CD1c-positive myeloid dendritic cell (primary cell): ENCODE data around the gene LCAT.

Experiments
- DNase-seq: peaks from one replicate; pipeline ENCODE4 v3.0.0-alpha.2; 2016; ENCODE audit errors: extremely low spot score

The LCAT gene

GRCh38 chr16:67909056-67909742 lies 34.7 kb downstream of the LCAT start:
- DNase-seq = no peak

GRCh38 chr16:67907397-67908180 lies 36.3 kb downstream of the LCAT start:
- DNase-seq = no peak

GRCh38 chr16:67902831-67903230 lies 41.1 kb downstream of the LCAT start:
- no peak for DNase-seq

GRCh38 chr16:67901734-67902133 lies 42.2 kb downstream of the LCAT start:
- no peak for DNase-seq

- DNase-seq = no peak
These were observed 46.7 kb downstream of the LCAT start for GRCh38 chr16:67897231-67897630.

GRCh38 chr16:67893743-67894399 lies 50.0 kb downstream of the LCAT start:
- DNase-seq = no peak

- peak; percentile 98 for DNase-seq
These were observed 50.8 kb downstream of the LCAT start, which contains the start of gene PSKH1 for GRCh38 chr16:67892899-67893742. TSS of gene PSKH1 (plus strand) at chr16:67893254. CDS start at chr16:67908750, 15,496 bp downstream.

GRCh38 chr16:67892375-67892774 lies 51.5 kb downstream of the LCAT start:
- no peak for DNase-seq
